NCI-H345 treated with DMSO at 0.1 percent for 48 hours (cell line): ENCODE measurements around the gene ADNP.

Source experiments
- DNase-seq: peaks from one replicate; lab custom pipeline; 2025; ENCODE audit not compliant: unreplicated experiment; lab: John Stamatoyannopoulos, UW

The ADNP gene

GRCh38 chr20:50874111-50874757 is 57.0 kb downstream of the ADNP start:
- DNase-seq, result no peak

- no peak for DNase-seq
Observed at GRCh38 chr20:50873585-50873984, 57.7 kb downstream of the ADNP start.

GRCh38 chr20:50872560-50873425 is 58.4 kb downstream of the ADNP start:
- no peak for DNase-seq

GRCh38 chr20:50870561-50871161 is 60.6 kb downstream of the ADNP start:
- DNase-seq, result no peak

DNA sequence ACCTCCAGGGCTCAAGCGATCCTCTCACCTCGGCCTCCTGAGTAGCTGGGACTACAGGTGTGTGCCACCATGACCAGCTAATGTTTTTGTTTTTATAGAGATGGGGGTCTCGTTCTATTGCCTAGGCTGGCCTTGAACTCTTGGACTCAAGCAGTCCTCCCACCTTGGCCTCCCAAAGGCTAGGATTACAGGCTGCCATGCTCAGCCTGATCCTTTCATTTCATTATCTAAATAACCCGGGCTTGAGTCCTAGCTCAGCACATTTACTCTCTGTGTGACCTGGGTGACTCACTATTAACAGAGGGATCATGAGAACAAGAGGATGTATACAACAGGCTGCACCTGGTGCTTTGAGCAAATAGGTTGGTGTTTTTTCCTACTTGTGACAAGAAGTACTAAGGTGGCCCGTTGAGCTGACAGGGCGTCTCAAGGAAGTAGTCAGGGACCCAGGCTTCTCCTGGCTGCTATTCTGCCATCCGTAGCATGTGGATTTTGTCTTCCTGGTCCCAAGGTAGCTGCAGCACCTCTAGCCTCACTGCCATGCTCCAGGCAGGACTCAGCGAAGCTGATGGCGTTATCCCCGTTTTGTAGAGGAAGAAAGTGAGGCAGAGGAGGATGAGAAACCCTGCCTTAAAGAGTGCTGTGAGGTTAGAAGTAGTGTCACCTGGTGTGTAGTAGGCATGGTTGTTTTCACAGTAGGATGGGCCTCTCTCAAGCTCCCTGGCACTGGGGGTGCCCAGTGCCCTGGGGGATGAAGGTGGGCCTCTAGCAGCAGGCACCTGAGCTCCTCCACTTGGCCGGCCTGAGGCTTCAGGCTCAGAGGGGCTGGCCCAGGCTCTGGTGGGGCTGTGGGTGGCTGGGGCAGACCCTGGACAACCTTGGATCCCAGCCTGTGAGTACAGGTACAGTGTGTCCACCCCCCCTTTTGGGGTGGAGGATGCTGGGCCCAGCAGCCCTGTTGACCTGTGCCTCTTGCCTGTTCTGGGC is 62.4 kb downstream of the ADNP start:
- no peak for DNase-seq

DNA sequence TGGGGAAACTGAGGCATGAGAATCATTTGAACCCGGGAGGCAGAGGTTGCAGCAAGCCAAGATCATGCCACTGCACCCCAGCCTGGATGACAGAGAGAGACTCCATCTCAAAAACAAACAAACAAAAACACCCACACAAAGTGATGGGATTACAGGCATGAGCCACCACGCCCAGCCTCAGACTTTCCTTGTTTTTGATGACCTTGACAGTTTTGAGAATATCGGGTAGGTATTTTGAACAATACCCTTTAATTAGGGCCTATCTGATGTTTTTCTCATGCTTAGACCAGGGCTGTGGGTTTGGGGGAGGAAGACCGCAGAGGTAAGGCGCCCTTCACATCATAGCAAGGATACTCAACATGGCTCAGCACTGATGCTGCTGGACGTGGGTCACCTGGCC is 63.4 kb downstream of the ADNP start:
- no peak for DNase-seq

GRCh38 chr20:50866831-50867230 is 64.4 kb downstream of the ADNP start:
- no peak for DNase-seq

- no peak for DNase-seq
Observed at GRCh38 chr20:50866036-50866685, 65.1 kb downstream of the ADNP start.

- DNase-seq, result no peak
Observed at GRCh38 chr20:50865591-50865990, 65.6 kb downstream of the ADNP start.

- no peak for DNase-seq
Observed at GRCh38 chr20:50865114-50865513, 66.1 kb downstream of the ADNP start.

- no peak for DNase-seq
Observed at GRCh38 chr20:50862546-50862945, 68.7 kb downstream of the ADNP start.

DNA sequence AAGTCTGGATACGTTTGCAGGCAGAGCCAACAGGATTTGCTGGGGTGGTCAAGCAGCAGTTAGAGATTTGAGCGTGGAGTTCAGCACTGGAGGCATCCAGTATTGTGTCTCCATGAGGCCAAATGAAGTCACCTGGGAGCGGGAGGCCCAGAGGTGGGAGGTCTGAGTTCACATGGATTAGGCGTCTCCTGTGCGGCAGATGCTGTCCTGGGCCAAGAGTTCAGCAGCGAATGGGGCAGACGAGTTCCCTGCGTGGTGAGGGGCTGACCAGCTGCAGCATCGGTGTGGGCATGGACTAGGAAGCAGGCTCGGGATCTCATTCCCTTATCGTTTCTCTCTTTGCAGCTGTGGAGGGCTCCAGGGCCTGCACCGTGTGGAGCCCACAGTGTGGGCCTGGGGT is 70.2 kb downstream of the ADNP start:
- DNase-seq, result no peak

GRCh38 chr20:50859161-50859560 is 72.1 kb downstream of the ADNP start:
- no peak for DNase-seq

- DNase-seq, result no peak
Observed at GRCh38 chr20:50858525-50858924, 72.7 kb downstream of the ADNP start.

GRCh38 chr20:50857348-50857747 is 73.9 kb downstream of the ADNP start:
- DNase-seq, result no peak

DNA sequence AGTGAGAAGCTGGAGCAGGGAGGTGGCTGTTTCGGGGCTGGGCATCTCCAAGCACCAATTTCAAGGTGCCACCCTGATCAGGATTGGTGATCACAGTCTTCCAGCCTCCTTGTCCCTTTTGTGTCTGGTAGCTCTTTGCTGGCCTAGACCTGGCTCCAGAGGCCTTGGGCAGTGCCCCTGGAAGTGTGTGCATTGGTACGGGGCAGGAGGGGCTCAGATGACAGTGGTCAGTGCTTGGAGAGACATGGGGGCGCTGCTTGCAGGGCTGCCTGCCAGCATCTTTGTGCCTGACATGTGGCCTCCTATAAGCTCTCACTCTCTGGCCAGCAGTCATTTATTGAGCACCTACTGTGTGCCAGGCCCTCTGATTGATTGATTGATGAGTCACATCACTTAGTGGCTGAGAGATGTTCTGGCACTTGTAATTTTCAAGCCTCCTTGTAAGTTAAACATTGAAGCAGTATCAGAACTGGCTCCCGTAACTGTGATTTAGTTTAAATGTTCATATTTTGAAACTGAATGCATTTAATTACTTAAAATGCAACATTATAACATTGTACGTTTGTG is 74.7 kb downstream of the ADNP start:
- DNase-seq, result no peak

GRCh38 chr20:50855498-50856474 is 75.5 kb downstream of the ADNP start:
- no peak for DNase-seq

GRCh38 chr20:50854506-50855249 is 76.6 kb downstream of the ADNP start:
- DNase-seq, result no peak
